Activated T-cell treated with anti-CD3 and anti-CD28 coated beads for 24 hours (primary cell): ENCODE measurements around the gene SLC35F4.

Experiments used
- DNase-seq: peaks from one replicate; pipeline ENCODE4 v3.0.0-alpha.2; 2020; ENCODE audit warnings: low read depth

SLC35F4 gene

GRCh38 chr14:57519043-57519442 lies 346.8 kb downstream of the SLC35F4 start:
- DNase-seq = no peak
